Measurements from ENCODE around the gene IL4I1.

Gene IL4I1

DNA sequence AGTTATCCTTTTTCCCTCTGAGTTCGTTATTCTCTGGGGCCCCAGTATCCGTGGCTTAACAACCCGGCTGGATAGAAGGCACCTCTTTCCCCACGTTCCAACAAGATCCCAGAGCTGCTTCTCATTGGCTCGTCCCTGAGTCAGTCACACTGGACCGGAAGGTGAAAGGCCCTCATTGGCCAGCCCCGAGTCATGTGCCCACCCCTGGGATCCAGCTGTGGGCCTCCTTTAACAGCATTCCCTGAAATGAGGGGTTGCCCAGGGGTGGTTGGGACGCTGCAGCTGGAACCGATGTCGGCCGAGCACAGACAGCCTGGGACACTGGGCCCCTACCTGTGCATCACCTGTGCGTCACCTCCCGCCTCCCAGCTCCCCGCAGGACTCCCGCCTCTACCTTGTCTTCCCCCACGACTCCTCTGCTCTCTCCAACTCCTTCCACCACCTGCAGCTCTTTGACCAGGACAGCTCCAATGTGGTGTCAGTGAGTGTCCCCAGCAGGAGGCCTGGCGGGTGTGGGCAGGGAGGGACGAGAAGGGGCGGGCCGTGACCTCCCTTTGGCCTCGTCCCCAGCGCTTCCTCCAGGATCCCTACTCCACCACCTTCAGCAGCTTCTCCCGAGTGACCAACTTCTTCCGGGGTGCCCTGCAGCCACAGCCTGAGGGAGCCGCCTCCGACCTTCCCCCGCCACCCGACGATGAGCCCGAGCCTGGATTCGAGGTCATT, 14.9 kb downstream of the IL4I1 start:
- Mint-ChIP-seq H3K9me3 (no peaks in the 10 kb centered on the region), H3K4me1 (peaks cover 15% of the 10 kb centered on the region), H3K27me3 (no peaks in the 10 kb centered on the region), H3K4me3 (no peak overlapping the region), H3K36me3 (ENCODE audit: low read depth) (peaks cover 30% of the 10 kb centered on the region), H3K27ac (no peak overlapping the region)
- ATAC-seq (no peak), DNase-seq (no peak)

DNA sequence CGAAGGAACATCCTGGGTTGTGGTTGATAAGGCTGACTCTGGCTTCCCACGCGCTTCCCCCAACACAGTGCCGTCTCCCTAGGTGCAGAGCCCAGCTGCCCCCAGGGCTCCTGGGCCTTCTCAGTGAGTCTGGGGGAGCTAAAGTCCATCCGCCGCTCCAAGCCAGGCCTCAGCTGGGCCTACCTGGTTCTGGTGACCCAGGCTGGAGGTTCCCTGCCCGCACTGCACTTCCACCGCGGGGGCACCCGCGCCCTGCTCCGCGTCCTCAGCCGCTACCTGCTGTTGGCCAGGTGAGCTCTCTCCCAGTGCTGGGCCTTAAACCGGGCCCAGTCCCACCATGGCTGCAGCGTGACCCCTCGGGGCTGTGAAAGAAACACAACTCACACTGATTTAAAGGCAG, 15.5 kb downstream of the IL4I1 start:
- ATAC-seq (no peak), DNase-seq (no peak)
- H3K4me3 Mint-ChIP-seq: no peak overlapping the region
- peaks cover 26% of the 10 kb centered on the region for H3K36me3 Mint-ChIP-seq (ENCODE audit: low read depth)
- H3K27me3 Mint-ChIP-seq: no peaks in the 10 kb centered on the region
- H3K9me3 Mint-ChIP-seq: no peaks in the 10 kb centered on the region
- no peak overlapping the region for H3K27ac Mint-ChIP-seq
- H3K4me1 Mint-ChIP-seq: peaks cover 15% of the 10 kb centered on the region

DNA sequence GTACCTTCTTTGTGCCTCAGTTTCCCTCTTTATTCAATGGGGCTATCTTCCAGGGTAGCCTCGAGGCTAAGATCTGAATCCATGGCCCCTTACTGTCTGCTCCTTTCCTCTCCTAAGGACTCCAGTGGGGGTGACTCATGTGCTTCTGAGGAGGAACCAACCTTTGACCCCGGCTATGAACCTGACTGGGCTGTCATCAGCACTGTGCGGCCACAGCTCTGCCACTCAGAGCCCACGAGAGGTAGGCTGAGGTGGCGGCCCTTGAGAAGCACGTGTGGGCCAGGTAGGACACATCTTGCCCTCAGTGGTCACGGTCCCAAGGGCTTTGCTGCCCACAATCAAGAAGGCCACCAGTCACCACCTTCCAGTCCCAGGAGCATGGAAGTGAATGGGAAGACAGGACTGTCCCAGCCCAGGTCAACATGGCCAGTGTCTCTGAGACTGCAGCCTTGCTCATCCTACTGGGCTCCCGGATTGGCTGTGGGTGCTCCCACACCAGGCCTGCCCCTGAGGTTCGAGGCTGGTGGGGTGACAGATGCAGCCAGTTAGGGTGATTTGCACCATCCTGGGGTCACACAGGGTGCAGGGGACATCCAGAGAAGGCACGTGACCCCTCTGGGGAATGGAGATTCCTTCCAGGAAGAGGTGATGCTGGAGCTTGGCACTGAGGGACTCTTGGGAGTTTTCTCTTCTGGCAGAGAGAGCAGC, 16.4 kb downstream of the IL4I1 start:
- Mint-ChIP-seq H3K36me3 (ENCODE audit: low read depth) (peaks cover 25% of the 10 kb centered on the region), H3K4me3 (no peak overlapping the region), H3K27ac (no peak overlapping the region), H3K27me3 (no peaks in the 10 kb centered on the region), H3K9me3 (no peaks in the 10 kb centered on the region), H3K4me1 (peaks cover 22% of the 10 kb centered on the region)
- no peak for DNase-seq
- ATAC-seq: no peak

DNA sequence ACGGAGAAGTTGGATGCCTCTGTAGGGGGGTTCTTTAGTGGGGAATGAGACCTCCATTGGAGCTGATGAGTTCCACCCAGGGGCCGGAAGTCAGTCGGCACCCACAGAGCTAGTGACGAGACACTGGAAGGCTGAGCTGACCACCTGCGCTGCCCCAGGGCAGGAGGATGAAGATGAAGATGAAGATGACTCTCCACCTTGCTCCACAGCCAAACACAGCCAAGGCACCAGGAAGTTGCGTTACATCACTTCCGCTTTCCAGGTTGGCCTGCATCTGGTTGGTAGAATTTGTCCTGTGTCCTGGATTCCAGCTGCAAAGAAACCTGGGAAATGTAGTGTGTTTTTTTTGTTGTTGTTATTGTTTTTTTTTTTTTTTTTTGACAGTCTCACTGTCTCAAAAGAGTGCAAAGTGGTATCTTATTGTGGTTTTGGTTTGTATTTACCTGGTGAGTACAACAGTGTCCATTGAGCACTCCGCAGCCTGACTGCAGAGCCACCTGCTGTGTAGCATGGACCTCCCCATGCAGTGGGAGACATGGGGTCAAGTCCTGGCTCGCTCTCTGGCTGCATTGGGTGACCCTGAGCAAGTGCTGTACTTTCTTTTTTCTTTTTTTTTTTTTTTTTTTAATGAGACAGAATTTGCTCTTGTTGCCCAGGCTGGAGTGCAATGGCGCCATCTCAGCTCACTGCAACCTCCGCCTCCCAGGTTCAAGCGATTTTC, 17.3 kb downstream of the IL4I1 start:
- no peak overlapping the region for H3K4me3 Mint-ChIP-seq
- peaks cover 20% of the 10 kb centered on the region for H3K36me3 Mint-ChIP-seq (ENCODE audit: low read depth)
- H3K27me3 Mint-ChIP-seq: no peaks in the 10 kb centered on the region
- ATAC-seq (no peak), DNase-seq (no peak)
- H3K9me3 Mint-ChIP-seq: no peaks in the 10 kb centered on the region
- peaks cover 27% of the 10 kb centered on the region for H3K4me1 Mint-ChIP-seq
- H3K27ac Mint-ChIP-seq: peak overlapping the region; percentile 31

DNA sequence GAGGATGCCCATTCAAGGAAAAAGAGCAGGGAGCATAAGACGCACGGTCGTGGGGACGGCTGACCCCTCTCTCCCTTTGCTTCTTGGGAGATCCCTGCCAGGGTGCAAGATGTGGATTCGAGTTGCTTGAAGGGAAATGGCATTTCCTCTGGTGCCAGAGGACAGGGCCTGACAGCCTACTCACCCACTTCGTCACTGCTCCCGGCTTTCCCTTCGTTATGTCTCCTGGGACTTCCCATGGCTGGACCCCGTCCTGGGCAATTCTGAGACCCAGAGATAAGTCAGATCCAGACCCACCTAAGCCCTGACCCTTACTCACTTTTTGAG, 18.0 kb downstream of the IL4I1 start:
- Mint-ChIP-seq H3K27me3 (no peaks in the 10 kb centered on the region), H3K4me3 (no peak overlapping the region), H3K4me1 (peaks cover 30% of the 10 kb centered on the region), H3K9me3 (no peaks in the 10 kb centered on the region), H3K27ac (no peak overlapping the region), H3K36me3 (ENCODE audit: low read depth) (peaks cover 20% of the 10 kb centered on the region)
- ATAC-seq (no peak), DNase-seq (no peak)

DNA sequence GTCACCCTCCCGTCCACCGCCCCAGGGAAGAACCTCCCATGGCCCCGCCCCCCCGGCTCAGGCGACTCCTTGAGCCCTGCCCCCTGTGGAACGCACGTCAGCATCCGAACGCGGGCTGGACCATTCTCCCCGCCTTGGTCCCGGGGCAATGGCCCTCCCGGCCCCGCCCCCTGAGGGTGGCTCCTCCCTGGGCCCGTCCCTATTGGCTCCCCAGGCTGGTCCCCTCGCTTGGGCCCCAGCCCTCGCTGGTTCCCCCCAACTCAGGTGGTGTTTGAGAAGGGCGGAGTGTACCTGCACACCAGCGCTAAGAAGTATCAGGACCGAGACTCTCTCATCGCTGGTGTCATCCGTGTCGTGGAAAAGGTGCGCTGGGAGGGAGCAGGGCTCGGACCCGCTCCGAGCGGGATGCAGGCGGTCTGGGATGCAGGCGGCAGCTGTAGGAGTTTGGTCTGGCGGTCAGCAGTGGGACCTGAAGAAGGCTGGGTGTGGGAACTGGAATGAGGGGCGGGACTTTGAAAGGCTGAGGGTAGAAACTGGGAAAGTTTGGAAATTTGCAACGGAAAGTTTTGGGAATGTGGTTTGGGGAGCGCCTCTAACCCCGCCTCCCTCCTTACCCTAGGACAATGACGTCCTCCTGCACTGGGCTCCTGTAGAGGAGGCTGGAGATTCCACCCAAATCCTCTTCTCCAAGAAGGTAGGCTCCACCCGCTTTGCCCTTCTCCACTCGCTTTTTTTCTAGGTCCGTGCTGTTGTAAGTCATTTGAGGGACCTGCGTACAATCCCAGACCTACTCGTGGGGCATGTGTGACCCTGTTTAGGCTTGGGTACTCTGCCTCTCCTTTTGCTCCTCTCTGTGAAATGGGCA, 18.6 kb downstream of the IL4I1 start:
- ATAC-seq (peak; percentile 81), DNase-seq (peak; percentile 99)
- H3K27me3 Mint-ChIP-seq: no peaks in the 10 kb centered on the region
- H3K4me1 Mint-ChIP-seq: peaks cover 30% of the 10 kb centered on the region
- H3K27ac Mint-ChIP-seq: no peak overlapping the region
- H3K4me3 Mint-ChIP-seq: no peak overlapping the region
- H3K36me3 Mint-ChIP-seq (ENCODE audit: low read depth): peaks cover 15% of the 10 kb centered on the region
- no peaks in the 10 kb centered on the region for H3K9me3 Mint-ChIP-seq

DNA sequence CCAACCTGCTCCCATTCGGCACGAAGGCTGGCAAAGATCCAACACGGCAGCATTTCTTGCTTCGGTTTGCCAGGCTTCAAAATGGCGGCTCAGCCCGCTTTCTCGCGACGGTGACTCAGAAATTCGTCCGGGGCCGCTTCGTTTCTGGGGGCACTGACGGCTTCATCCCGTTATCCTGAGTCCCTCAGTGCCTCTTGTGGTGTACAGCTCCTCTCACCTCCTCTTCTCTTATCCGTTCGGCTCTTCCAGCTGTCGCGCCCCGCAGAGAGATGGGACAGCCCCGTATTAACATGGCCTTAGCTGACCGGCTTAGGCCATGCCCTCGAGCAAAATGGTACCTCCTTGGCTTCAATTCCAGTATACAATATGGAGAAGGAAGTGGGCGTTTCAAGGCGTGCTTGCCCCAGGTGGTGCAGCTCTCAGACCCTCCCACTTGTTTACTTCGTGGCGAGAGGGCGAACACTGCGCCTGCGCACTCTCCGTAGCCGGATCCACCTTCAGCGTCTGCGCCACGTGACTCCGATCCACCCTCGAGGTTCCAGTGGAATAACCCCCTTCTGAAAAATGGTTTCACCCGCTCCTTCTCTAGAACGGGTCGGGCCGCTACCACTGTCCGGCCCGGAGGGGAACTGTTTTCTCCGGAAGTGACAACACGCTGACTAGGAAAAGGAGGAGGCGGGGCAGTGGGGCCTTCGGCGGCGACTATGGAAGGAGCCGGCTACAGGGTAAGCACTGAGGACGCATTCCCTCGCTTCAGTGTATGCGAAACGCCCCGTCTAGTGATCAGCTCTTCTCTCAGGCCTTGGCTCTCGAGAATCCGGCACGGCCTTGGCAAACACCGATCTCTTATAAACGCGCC, 19.4 kb downstream of the IL4I1 start, which contains the start of the genes AKT1S1 and TBC1D17:
Gene AKT1S1 (minus strand): TSS at position 336 of the 859 bp plus-strand sequence. CDS start 4,060 bp downstream, outside the sequence.
Gene TBC1D17 (plus strand): TSS at position 683 of the 859 bp plus-strand sequence. CDS start 22 bp downstream, at position 705.
- Mint-ChIP-seq H3K36me3 (ENCODE audit: low read depth) (peaks cover 14% of the 10 kb centered on the region), H3K27ac (no peak within 1 kb of the TSS), H3K4me3 (no peak within 1 kb of the TSS), H3K4me1 (peaks cover 30% of the 10 kb centered on the region), H3K9me3 (no peaks in the 10 kb centered on the region), H3K27me3 (no peaks in the 10 kb centered on the region)
- DNase-seq (peak; percentile 97), ATAC-seq (peak; percentile 77)

DNA sequence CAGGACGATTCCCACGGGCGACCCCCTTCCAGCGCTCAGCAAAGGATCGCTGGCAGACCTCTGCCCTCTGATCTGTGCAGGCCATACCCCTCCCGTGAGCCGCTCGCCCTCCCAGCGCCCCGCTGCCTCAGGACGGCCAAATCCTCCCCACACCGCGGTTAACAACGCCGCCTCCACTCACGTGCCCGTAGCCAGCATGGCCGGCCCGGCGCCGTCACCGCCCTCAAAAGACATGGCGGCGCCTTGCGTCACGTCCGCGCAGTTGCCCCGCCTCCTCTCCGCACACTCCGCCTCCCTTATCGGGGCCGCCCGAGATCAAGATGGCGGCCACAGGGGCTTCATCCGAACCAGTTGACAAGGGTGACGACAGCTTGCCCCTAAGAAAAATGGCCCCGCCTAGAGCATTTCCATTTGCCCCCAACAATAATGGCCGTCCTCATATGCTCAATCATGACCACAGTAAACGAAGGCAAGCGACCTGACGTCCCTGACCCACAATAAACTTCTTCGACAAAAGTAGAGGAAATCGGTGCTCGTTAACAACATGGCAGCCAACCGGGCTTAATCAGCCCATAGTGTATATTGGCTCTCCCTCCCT, 20.2 kb downstream of the IL4I1 start:
- no peaks in the 10 kb centered on the region for H3K27me3 Mint-ChIP-seq
- no peaks in the 10 kb centered on the region for H3K9me3 Mint-ChIP-seq
- peak; percentile 50 for ATAC-seq

DNA sequence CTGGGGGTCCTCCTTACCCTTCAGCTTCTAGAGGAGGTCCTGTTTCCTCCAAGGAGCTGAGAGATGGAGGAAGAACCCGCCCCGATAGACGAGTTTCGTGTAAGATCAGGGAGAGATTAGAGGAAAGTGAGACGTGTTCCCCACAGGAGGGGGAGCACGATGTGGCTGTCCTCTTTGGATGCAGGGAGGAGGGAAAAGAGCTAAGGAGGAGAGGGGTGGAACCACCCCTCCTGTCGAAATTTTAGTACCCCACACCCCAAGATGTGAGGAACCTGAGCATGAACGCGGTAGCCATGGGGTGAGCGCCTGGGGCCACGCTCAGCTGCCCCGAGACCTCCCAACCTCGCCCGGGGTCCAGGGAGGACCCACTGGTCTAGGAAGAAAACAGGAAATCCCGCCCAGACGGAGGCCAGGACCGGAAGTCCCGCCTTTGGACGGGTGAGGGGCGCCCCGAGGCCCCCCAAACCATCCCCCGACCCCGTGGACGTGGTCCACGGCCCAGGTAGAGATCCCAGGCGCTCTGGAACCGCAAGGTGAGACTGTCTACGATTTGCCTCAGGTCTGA, 20.7 kb downstream of the IL4I1 start:
- ATAC-seq: no peak
- no peak overlapping the region for H3K4me3 Mint-ChIP-seq
- H3K27me3 Mint-ChIP-seq: no peaks in the 10 kb centered on the region
- H3K27ac Mint-ChIP-seq: no peak overlapping the region
- H3K36me3 Mint-ChIP-seq (ENCODE audit: low read depth): peaks cover 14% of the 10 kb centered on the region
- peak; percentile 70 for DNase-seq
- H3K9me3 Mint-ChIP-seq: no peaks in the 10 kb centered on the region
- H3K4me1 Mint-ChIP-seq: peaks cover 30% of the 10 kb centered on the region

More for the DNA sequence above, 20.2 kb downstream of the IL4I1 start:
- Mint-ChIP-seq H3K36me3 (ENCODE audit: low read depth) (peaks cover 14% of the 10 kb centered on the region), H3K4me1 (peaks cover 30% of the 10 kb centered on the region), H3K27ac (no peak overlapping the region), H3K4me3 (no peak overlapping the region)
- peak; percentile 97 for DNase-seq

DNA sequence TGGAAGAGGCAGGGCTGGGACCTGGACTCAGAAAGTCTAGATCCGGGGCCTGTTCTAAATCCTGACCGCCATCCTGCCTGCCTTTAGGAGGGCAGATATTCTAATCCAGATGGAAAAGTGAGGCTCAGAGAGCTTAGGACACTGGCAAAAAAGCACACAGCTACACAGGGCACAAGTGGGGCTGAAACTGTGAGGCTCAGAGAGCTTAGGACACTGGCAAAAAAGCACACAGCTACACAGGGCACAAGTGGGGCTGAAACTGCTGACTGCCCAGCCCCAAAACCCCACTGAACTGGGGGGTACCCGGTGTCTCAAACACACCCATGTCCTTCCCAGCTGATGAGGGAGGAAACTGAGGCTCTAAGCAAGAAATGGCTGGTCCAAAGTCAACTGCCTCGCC, 21.5 kb downstream of the IL4I1 start:
- H3K9me3 Mint-ChIP-seq: no peaks in the 10 kb centered on the region
- peaks cover 11% of the 10 kb centered on the region for H3K36me3 Mint-ChIP-seq (ENCODE audit: low read depth)
- ATAC-seq (no peak), DNase-seq (no peak)
- no peaks in the 10 kb centered on the region for H3K27me3 Mint-ChIP-seq
- peak overlapping the region; percentile 65 for H3K27ac Mint-ChIP-seq
- H3K4me3 Mint-ChIP-seq: no peak overlapping the region
- peaks cover 37% of the 10 kb centered on the region for H3K4me1 Mint-ChIP-seq

DNA sequence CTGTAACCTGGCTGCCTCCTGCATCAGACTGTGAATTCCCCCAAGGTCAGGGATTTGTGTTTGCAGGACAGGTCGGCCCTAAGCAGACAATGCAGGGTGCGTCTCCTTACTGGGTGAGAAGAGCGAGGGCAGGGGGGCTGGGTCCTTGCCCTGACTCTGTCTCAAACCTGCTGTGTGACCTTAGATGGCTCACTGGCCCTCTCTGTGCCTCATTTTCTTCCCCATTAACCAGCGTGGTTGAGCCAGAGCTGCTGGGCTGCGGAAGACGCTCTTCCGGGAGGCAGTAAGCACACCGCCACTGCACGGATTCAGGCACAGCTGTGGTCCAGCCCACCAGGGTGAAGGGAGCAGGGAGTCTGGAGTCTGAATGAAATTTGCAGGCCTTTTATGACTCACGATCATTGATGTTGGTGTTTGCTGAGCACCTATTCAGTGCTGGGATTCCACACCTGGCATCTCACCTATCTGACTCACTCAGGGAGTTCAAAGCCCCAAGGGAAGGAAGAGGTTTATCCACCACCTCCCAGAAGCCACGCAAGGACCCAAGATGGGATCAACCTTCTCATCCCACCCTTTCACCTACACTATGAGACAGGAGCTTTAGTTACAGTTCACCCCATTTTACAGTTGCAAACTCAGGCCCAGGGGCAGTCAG, 22.1 kb downstream of the IL4I1 start:
- Mint-ChIP-seq H3K36me3 (ENCODE audit: low read depth) (peaks cover 9% of the 10 kb centered on the region), H3K27me3 (no peaks in the 10 kb centered on the region), H3K27ac (peak overlapping the region; percentile 65), H3K9me3 (no peaks in the 10 kb centered on the region), H3K4me3 (no peak overlapping the region), H3K4me1 (peaks cover 39% of the 10 kb centered on the region)
- no peak for DNase-seq
- ATAC-seq: no peak

DNA sequence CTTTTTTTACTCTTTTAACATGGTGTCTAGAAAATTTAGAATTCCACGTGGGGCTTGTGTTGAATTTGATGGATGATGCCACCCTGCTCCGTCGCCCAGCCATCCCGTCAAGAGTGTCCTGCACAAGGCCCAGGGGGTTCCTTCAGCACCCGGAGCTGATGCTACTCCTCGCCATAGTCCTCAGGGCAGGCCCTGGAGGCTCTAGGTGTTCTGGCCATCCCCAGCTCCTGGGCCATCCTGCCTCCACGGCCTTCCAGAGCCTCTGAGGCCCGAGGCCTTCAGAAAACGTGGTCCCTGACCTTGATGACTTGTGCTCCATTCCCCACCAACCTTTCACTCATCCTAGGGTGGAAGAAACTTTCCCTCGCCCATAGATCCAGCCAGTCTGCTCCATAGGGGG, 22.9 kb downstream of the IL4I1 start:
- Mint-ChIP-seq H3K27ac (no peak overlapping the region), H3K36me3 (ENCODE audit: low read depth) (peaks cover 5% of the 10 kb centered on the region), H3K4me3 (no peak overlapping the region), H3K9me3 (no peaks in the 10 kb centered on the region), H3K4me1 (peaks cover 32% of the 10 kb centered on the region), H3K27me3 (no peaks in the 10 kb centered on the region)
- ATAC-seq: no peak
- no peak for DNase-seq
